Loucy (cell line): ENCODE results near the gene ACBD3.

Experiments
- H2AFZ ChIP-seq: fragments of 200-600 bp; sonication (generic); 2 replicates; pipeline ENCODE4 v1.6.0; 2016; ENCODE audit warnings: antibody characterized with exemption, mild to moderate bottlenecking, low read length, moderate library complexity
- H3F3A ChIP-seq: fragments of 200-600 bp; 2 replicates; pipeline ENCODE4 v1.6.0; 2016; ENCODE audit warnings: antibody characterized with exemption, low read depth, mild to moderate bottlenecking
- H3K27me3 ChIP-seq: fragments of 200-600 bp; sonication (generic); 2 replicates; pipeline ENCODE4 v1.6.1; 2014; ENCODE audit warnings: low read length, mild to moderate bottlenecking; ENCODE audit not compliant: insufficient read depth, poor library complexity, severe bottlenecking
- H3K36me3 ChIP-seq: fragments of 200-600 bp; sonication (generic); 2 replicates; pipeline ENCODE4 v1.6.1; 2016; ENCODE audit warnings: low read length; ENCODE audit not compliant: insufficient read depth
- H3K4me1 ChIP-seq: fragments of 200-600 bp; sonication (generic); 2 replicates; pipeline ENCODE4 v1.5.1; 2014; ENCODE audit warnings: low read length, mild to moderate bottlenecking; ENCODE audit not compliant: insufficient read depth, poor library complexity, severe bottlenecking
- H3K4me2 ChIP-seq: fragments of 200-600 bp; sonication (generic); 2 replicates; pipeline ENCODE4 v1.6.0; 2014; ENCODE audit warnings: antibody characterized with exemption, low read length, low read depth, mild to moderate bottlenecking; ENCODE audit not compliant: poor library complexity, severe bottlenecking
- H3K4me3 ChIP-seq: fragments of 200-600 bp; sonication (generic); 2 replicates; pipeline ENCODE4 v1.5.1; 2014; ENCODE audit warnings: low read length, mild to moderate bottlenecking, mixed read lengths; ENCODE audit not compliant: poor library complexity, severe bottlenecking
- H3K79me2 ChIP-seq: fragments of 200-600 bp; sonication (generic); 2 replicates; pipeline ENCODE4 v1.6.1; 2014; ENCODE audit warnings: low read length; ENCODE audit not compliant: insufficient read depth
- H3K9ac ChIP-seq: fragments of 200-600 bp; sonication (generic); 2 replicates; pipeline ENCODE4 v1.6.0; 2014; ENCODE audit warnings: mild to moderate bottlenecking, low read depth, low read length, moderate library complexity; ENCODE audit not compliant: poor library complexity, severe bottlenecking
- H3K9me2 ChIP-seq: fragments of 200-600 bp; sonication (generic); replicated peaks from 2 replicates; pipeline ENCODE4 v1.6.1; 2016; ENCODE audit warnings: low read depth, low read length, mixed read lengths
- H3K9me3 ChIP-seq: fragments of 200-600 bp; sonication (generic); 2 replicates; pipeline ENCODE4 v1.6.1; 2014; ENCODE audit warnings: mild to moderate bottlenecking, antibody characterized with exemption, low read length, low read depth; ENCODE audit not compliant: insufficient read depth
- H4K20me1 ChIP-seq: fragments of 200-600 bp; sonication (generic); 2 replicates; pipeline ENCODE4 v1.6.0; 2014; ENCODE audit warnings: antibody characterized with exemption, low read length, mild to moderate bottlenecking; ENCODE audit not compliant: insufficient read depth, poor library complexity, severe bottlenecking
- EZH2phosphoT487 ChIP-seq: fragments of 200-600 bp; IDR thresholded peaks from 2 replicates; pipeline ENCODE4 v1.6.1; 2018; ENCODE audit warnings: antibody characterized with exemption, mild to moderate bottlenecking, moderate library complexity, borderline replicate concordance
- TF ChIP-seq, protein P1 (sequence below): fragments of 200-600 bp; sonication (generic); conservative IDR thresholded peaks from 2 replicates; pipeline ENCODE4 v1.5.1; 2014; ENCODE audit warnings: mild to moderate bottlenecking, antibody characterized with exemption, low read length

The ACBD3 gene

DNA sequence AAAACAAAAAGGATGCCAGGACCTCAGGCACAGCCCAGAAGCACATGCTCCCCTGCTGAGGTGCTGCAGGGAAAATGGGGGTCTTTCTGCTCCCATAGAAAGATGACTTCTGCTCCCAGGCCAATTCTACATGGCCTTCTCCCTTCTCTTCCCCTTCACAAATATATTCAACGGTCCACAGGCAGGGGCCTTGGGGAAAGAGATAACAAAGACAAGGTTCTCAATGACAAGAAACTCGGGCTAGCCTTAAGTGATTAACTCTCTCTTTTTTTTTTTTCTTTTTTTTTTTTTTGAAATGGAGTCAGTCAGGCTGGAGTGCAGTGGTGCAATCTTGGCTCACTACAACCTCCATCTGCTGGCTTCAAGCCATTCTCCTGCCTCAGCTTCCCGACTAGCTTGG lies 69.9 kb downstream of the ACBD3 start:
- Histone ChIP-seq H3K4me3 (no peak overlapping the region), H3K36me3 (no peaks in the 10 kb centered on the region), H3K9ac (no peak overlapping the region), H2AFZ (no peak overlapping the region), H3K4me1 (peaks cover 14% of the 10 kb centered on the region), H4K20me1 (no peaks in the 10 kb centered on the region), H3K79me2 (peaks cover 2% of the 10 kb centered on the region; the same call in 1 of the 2 replicates), H3K27me3 (no peaks in the 10 kb centered on the region), H3K9me3 (no peaks in the 10 kb centered on the region), H3F3A (peaks cover 2% of the 10 kb centered on the region; the same call in 1 of the 2 replicates), H3K9me2 (no peaks in the 10 kb centered on the region), H3K4me2 (no peak overlapping the region)
- TF ChIP-seq EZH2phosphoT487, result no peak
- TF ChIP-seq, protein P1, sequence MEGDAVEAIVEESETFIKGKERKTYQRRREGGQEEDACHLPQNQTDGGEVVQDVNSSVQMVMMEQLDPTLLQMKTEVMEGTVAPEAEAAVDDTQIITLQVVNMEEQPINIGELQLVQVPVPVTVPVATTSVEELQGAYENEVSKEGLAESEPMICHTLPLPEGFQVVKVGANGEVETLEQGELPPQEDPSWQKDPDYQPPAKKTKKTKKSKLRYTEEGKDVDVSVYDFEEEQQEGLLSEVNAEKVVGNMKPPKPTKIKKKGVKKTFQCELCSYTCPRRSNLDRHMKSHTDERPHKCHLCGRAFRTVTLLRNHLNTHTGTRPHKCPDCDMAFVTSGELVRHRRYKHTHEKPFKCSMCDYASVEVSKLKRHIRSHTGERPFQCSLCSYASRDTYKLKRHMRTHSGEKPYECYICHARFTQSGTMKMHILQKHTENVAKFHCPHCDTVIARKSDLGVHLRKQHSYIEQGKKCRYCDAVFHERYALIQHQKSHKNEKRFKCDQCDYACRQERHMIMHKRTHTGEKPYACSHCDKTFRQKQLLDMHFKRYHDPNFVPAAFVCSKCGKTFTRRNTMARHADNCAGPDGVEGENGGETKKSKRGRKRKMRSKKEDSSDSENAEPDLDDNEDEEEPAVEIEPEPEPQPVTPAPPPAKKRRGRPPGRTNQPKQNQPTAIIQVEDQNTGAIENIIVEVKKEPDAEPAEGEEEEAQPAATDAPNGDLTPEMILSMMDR, result no peak

DNA sequence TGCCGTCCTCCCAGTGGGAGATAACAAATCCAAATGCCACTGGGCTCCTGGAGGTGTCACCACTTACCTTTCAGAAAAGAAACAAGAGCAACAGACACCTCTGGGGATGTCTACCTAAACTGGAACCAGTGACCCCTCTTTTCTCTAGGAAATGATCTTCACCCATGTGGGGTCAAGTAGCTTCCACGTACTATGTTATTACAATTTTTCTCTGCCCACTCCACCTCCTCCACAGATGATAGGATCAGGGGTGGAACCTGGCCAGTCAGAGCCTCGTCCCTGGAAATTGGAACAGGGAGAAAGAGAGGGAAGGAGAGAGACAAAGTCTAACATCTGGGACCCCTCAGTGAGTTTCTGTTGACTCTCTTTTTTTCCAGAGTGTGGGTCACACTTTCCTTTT lies 73.9 kb downstream of the ACBD3 start:
- Histone ChIP-seq H3K4me3 (no peak overlapping the region), H4K20me1 (no peaks in the 10 kb centered on the region), H3K36me3 (no peaks in the 10 kb centered on the region), H3K27me3 (no peaks in the 10 kb centered on the region), H3K9ac (no peak overlapping the region), H3K4me1 (peaks cover 16% of the 10 kb centered on the region), H3K4me2 (no peak overlapping the region), H2AFZ (no peak overlapping the region), H3F3A (peaks cover 3% of the 10 kb centered on the region; the same call in 1 of the 2 replicates), H3K9me3 (no peaks in the 10 kb centered on the region), H3K9me2 (no peaks in the 10 kb centered on the region), H3K79me2 (peaks cover 5% of the 10 kb centered on the region; the same call in 1 of the 2 replicates)
- no peak for TF ChIP-seq EZH2phosphoT487
- TF ChIP-seq, protein P1, result no peak

DNA sequence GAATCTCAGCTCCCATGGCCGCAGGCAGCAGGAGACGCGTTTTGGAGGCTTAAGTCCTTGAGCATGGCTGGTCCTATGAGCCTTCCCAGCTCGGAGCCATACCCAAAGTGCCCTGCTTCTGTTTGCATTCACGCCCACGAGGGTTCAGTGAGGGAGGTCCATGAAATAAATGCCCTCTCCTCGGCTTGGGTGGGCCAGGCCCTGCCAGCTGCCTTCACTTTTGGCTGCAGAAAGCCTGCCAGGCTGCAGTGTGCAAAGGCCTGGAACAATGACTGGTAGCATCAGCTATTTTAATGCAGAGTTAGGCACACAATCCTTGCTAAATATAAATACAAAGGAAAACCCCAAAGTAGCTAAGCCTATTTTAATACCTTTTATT lies 74.7 kb downstream of the ACBD3 start:
- Histone ChIP-seq H3K36me3 (no peaks in the 10 kb centered on the region), H3K9me2 (no peaks in the 10 kb centered on the region), H2AFZ (no peak overlapping the region), H3K9ac (peak overlapping the region; percentile 94), H4K20me1 (no peaks in the 10 kb centered on the region), H3K4me3 (peak overlapping the region; percentile 77), H3K27me3 (no peaks in the 10 kb centered on the region), H3F3A (peaks cover 3% of the 10 kb centered on the region; the same call in 1 of the 2 replicates), H3K79me2 (peaks cover 5% of the 10 kb centered on the region; the same call in 1 of the 2 replicates), H3K9me3 (no peaks in the 10 kb centered on the region), H3K4me2 (peak overlapping the region; percentile 89), H3K4me1 (peaks cover 19% of the 10 kb centered on the region)
- no peak for TF ChIP-seq EZH2phosphoT487
- TF ChIP-seq, protein P1, result no peak
